ENCODE data around the gene EGFR.

EGFR gene

GRCh38 chr7:55194522-55194921 is 175.7 kb downstream of the EGFR start:
- Histone ChIP-seq H3K9me3 (ENCODE audit: insufficient read depth, low read length) (no peaks in the 10 kb centered on the region), H2AFZ (ENCODE audit: low read depth, low read length, severe bottlenecking) (no peak overlapping the region), H3K9me2 (replicated peaks; ENCODE audit: insufficient read depth, low read length) (no peaks in the 10 kb centered on the region), H3K79me2 (ENCODE audit: insufficient read depth, low read length) (no peaks in the 10 kb centered on the region), H3F3A (ENCODE audit: insufficient read depth) (no peaks in the 10 kb centered on the region), H4K20me1 (ENCODE audit: low read depth, low read length) (no peaks in the 10 kb centered on the region), H3K4me2 (ENCODE audit: low read depth, low read length, poor library complexity, severe bottlenecking) (no peak overlapping the region), H3K36me3 (ENCODE audit: low read length) (no peaks in the 10 kb centered on the region), H3K27ac (ENCODE audit: low read depth, low read length) (no peak overlapping the region), H3K9ac (ENCODE audit: low read length) (no peak overlapping the region), H3K27me3 (ENCODE audit: low read length) (no peaks in the 10 kb centered on the region), H3K4me3 (ENCODE audit: insufficient read depth, low read length, poor library complexity, severe bottlenecking) (no peak overlapping the region)
- TF ChIP-seq CTCF (IDR thresholded peaks at IDR 0.05; ENCODE audit: insufficient read depth, low read length, poor library complexity, severe bottlenecking) (no peak), EZH2phosphoT487 (conservative IDR thresholded peaks at IDR 0.05; ENCODE audit: low read length) (no peak)

- no peak for TF ChIP-seq EZH2phosphoT487 (conservative IDR thresholded peaks at IDR 0.05; ENCODE audit: low read length)
- no peak for TF ChIP-seq CTCF (IDR thresholded peaks at IDR 0.05; ENCODE audit: insufficient read depth, low read length, poor library complexity, severe bottlenecking)
- H3K36me3 ChIP-seq (ENCODE audit: low read length): no peaks in the 10 kb centered on the region
- no peaks in the 10 kb centered on the region for H4K20me1 ChIP-seq (ENCODE audit: low read depth, low read length)
- no peaks in the 10 kb centered on the region for H3F3A ChIP-seq (ENCODE audit: insufficient read depth)
- no peak overlapping the region for H3K27ac ChIP-seq (ENCODE audit: low read depth, low read length)
- H3K4me2 ChIP-seq (ENCODE audit: low read depth, low read length, poor library complexity, severe bottlenecking): no peak overlapping the region
- H3K9me3 ChIP-seq (ENCODE audit: insufficient read depth, low read length): no peaks in the 10 kb centered on the region; the same call in 1 of the 2 replicates
- H3K9ac ChIP-seq (ENCODE audit: low read length): no peak overlapping the region
- no peaks in the 10 kb centered on the region for H3K27me3 ChIP-seq (ENCODE audit: low read length)
- no peaks in the 10 kb centered on the region for H3K9me2 ChIP-seq (replicated peaks; ENCODE audit: insufficient read depth, low read length)
- no peak overlapping the region for H3K4me3 ChIP-seq (ENCODE audit: insufficient read depth, low read length, poor library complexity, severe bottlenecking)
- H3K79me2 ChIP-seq (ENCODE audit: insufficient read depth, low read length): no peaks in the 10 kb centered on the region
- H2AFZ ChIP-seq (ENCODE audit: low read depth, low read length, severe bottlenecking): no peak overlapping the region
These were observed 180.0 kb downstream of the EGFR start for GRCh38 chr7:55198634-55199392.

GRCh38 chr7:55199418-55199817 is 180.6 kb downstream of the EGFR start:
- Histone ChIP-seq H3F3A (ENCODE audit: insufficient read depth) (no peaks in the 10 kb centered on the region), H3K27me3 (ENCODE audit: low read length) (no peaks in the 10 kb centered on the region), H3K9me2 (replicated peaks; ENCODE audit: insufficient read depth, low read length) (no peaks in the 10 kb centered on the region), H3K9ac (ENCODE audit: low read length) (no peak overlapping the region), H3K27ac (ENCODE audit: low read depth, low read length) (no peak overlapping the region), H2AFZ (ENCODE audit: low read depth, low read length, severe bottlenecking) (no peak overlapping the region), H4K20me1 (ENCODE audit: low read depth, low read length) (no peaks in the 10 kb centered on the region), H3K4me3 (ENCODE audit: insufficient read depth, low read length, poor library complexity, severe bottlenecking) (no peak overlapping the region), H3K4me2 (ENCODE audit: low read depth, low read length, poor library complexity, severe bottlenecking) (no peak overlapping the region), H3K79me2 (ENCODE audit: insufficient read depth, low read length) (no peaks in the 10 kb centered on the region), H3K9me3 (ENCODE audit: insufficient read depth, low read length) (no peaks in the 10 kb centered on the region; the same call in 1 of the 2 replicates), H3K36me3 (ENCODE audit: low read length) (no peaks in the 10 kb centered on the region)
- TF ChIP-seq CTCF (IDR thresholded peaks at IDR 0.05; ENCODE audit: insufficient read depth, low read length, poor library complexity, severe bottlenecking): no peak
- TF ChIP-seq EZH2phosphoT487 (conservative IDR thresholded peaks at IDR 0.05; ENCODE audit: low read length): no peak
